ENCODE measurements around the gene AGL.

AGL gene

GRCh38 chr1:99850459-99851291 lies 514 bp downstream of the AGL start:
- peak overlapping the region; percentile 90 for H4K91ac ChIP-seq (ENCODE audit: low read depth, low read length)
- H3K4me3 ChIP-seq (ENCODE audit: low read depth, low read length) = peak overlapping the region; percentile 93
- peaks cover 5% of the 10 kb centered on the region for H3K79me2 ChIP-seq (ENCODE audit: control insufficient read depth, insufficient read depth, low read length, poor library complexity)
- H3K79me1 ChIP-seq (ENCODE audit: low read length) = peaks cover 7% of the 10 kb centered on the region
- peak overlapping the region; percentile 61 for H3K4ac ChIP-seq (ENCODE audit: low read depth, low read length)
- no peaks in the 10 kb centered on the region for H3K4me1 ChIP-seq (ENCODE audit: control insufficient read depth in 1 of 2, insufficient read depth in 2 of 2, low read length in 2 of 2)
- peak overlapping the region; percentile 96 for H3K9ac ChIP-seq (ENCODE audit: low read length)
- H3K4me2 ChIP-seq (ENCODE audit: low read length) = peak overlapping the region; percentile 99
- H3K27ac ChIP-seq (ENCODE audit: low read depth, low read length) = peak overlapping the region; percentile 91
- H2AFZ ChIP-seq (ENCODE audit: insufficient read depth, low read length, poor library complexity) = peak overlapping the region; percentile 87
- H4K12ac ChIP-seq (ENCODE audit: low read depth, low read length) = peak overlapping the region; percentile 72
- no CpG with 5 or more reads among the region's 15 CpGs for WGBS (ENCODE audit: extremely low coverage, insufficient coverage, insufficient read length)
- H2BK12ac ChIP-seq (ENCODE audit: low read length) = peak overlapping the region; percentile 33
- peak overlapping the region; percentile 70 for H3K18ac ChIP-seq (ENCODE audit: low read length)
- H2BK5ac ChIP-seq (ENCODE audit: low read depth, low read length, poor library complexity) = peak overlapping the region; percentile 55
- DNase-seq = no peak
- no peaks in the 10 kb centered on the region for H3K9me3 ChIP-seq (ENCODE audit: insufficient read depth, low read depth, low read length)
- no peaks in the 10 kb centered on the region for H3K27me3 ChIP-seq (ENCODE audit: insufficient read depth, low read length)
- no peak overlapping the region for H3K23ac ChIP-seq (ENCODE audit: low read length)
- H4K8ac ChIP-seq (ENCODE audit: low read depth, low read length) = peak overlapping the region; percentile 94
- H2BK120ac ChIP-seq (ENCODE audit: insufficient read depth, low read length, poor library complexity) = peak overlapping the region; percentile 79
- no peak overlapping the region for H2AK5ac ChIP-seq (ENCODE audit: low read length)
- peaks cover 3 to 5% of the 10 kb centered on the region in 2 experiments for H3K36me3 ChIP-seq (ENCODE audit: control insufficient read depth in 1 of 2, insufficient read depth in 2 of 2, low read length in 2 of 2)
- H3K14ac ChIP-seq (ENCODE audit: low read length) = peak overlapping the region; percentile 85

DNA sequence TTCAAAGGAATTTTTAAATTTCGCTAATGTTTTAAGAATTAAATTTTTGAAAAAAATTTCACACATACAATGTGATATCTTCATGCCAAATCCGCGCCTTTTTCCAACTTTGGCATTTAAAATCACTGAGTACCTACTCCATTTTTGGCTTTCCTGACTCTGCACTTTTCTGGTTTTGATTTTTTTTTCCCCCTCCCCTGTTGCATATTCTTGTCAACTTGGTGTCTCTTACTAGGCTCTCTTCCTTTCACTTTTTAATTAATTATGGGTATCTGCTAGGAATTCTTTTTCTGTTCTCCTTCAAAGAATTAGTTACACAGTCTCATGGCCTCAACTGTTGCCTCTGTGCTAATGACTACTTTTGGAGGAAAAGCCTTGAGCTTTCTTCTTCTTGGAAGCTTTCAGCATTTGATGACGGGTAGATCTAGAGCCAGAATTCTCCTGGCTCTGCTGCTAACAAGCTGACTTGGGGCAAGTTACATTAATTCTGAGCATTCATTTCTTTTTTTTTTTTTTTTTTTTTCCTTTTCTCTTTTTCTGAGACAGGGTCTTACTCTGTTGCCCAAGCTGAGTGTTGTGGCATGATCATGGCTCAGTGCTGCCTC lies 1.8 kb downstream of the AGL start:
- no peak overlapping the region for H3K14ac ChIP-seq (ENCODE audit: low read length)
- H3K27ac ChIP-seq (ENCODE audit: low read depth, low read length) = no peak overlapping the region
- peaks cover 3 to 5% of the 10 kb centered on the region in 2 experiments for H3K36me3 ChIP-seq (ENCODE audit: control insufficient read depth in 1 of 2, insufficient read depth in 2 of 2, low read length in 2 of 2)
- no peak overlapping the region for H2AFZ ChIP-seq (ENCODE audit: insufficient read depth, low read length, poor library complexity)
- H3K79me1 ChIP-seq (ENCODE audit: low read length) = peaks cover 7% of the 10 kb centered on the region
- no peak overlapping the region for H3K4ac ChIP-seq (ENCODE audit: low read depth, low read length)
- no peak overlapping the region for H2BK5ac ChIP-seq (ENCODE audit: low read depth, low read length, poor library complexity)
- H3K4me1 ChIP-seq (ENCODE audit: control insufficient read depth in 1 of 2, insufficient read depth in 2 of 2, low read length in 2 of 2) = no peaks in the 10 kb centered on the region
- no peak overlapping the region for H2BK120ac ChIP-seq (ENCODE audit: insufficient read depth, low read length, poor library complexity)
- no peak overlapping the region for H3K4me3 ChIP-seq (ENCODE audit: low read depth, low read length)
- no peaks in the 10 kb centered on the region for H3K9me3 ChIP-seq (ENCODE audit: insufficient read depth, low read depth, low read length)
- no peak overlapping the region for H3K23ac ChIP-seq (ENCODE audit: low read length)
- no peak overlapping the region for H2BK12ac ChIP-seq (ENCODE audit: low read length)
- H3K9ac ChIP-seq (ENCODE audit: low read length) = no peak overlapping the region
- no peaks in the 10 kb centered on the region for H3K27me3 ChIP-seq (ENCODE audit: insufficient read depth, low read length)
- no peak overlapping the region for H3K4me2 ChIP-seq (ENCODE audit: low read length)
- WGBS (ENCODE audit: extremely low coverage, insufficient coverage, insufficient read length) = no CpG with 5 or more reads among the region's 4 CpGs
- H4K12ac ChIP-seq (ENCODE audit: low read depth, low read length) = no peak overlapping the region
- DNase-seq = no peak
- H4K91ac ChIP-seq (ENCODE audit: low read depth, low read length) = no peak overlapping the region
- H3K18ac ChIP-seq (ENCODE audit: low read length) = no peak overlapping the region
- no peak overlapping the region for H2AK5ac ChIP-seq (ENCODE audit: low read length)
- no peak overlapping the region for H4K8ac ChIP-seq (ENCODE audit: low read depth, low read length)
- peaks cover 5% of the 10 kb centered on the region for H3K79me2 ChIP-seq (ENCODE audit: control insufficient read depth, insufficient read depth, low read length, poor library complexity)

DNA sequence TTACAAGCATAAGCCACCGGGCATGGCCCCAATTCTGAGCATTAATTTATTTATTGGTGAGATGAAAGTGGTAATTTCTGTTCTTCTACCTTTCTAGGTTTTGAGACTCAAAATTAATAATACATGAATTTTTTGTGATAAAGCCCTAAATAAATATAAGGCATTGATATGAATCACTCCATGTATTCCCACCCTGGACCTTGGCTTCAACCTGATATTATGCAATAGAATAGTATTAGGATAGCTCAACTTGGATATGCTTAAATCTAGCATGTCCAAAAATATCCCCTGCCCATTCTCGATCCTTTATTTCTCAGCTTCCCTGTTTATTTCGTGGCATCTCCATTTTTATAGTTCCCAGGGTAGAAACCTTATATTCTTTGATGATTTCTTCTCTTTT lies 2.5 kb downstream of the AGL start:
- H2AK5ac ChIP-seq (ENCODE audit: low read length) = no peak overlapping the region
- H2BK12ac ChIP-seq (ENCODE audit: low read length) = no peak overlapping the region
- H4K12ac ChIP-seq (ENCODE audit: low read depth, low read length) = no peak overlapping the region
- H3K79me1 ChIP-seq (ENCODE audit: low read length) = peaks cover 7% of the 10 kb centered on the region
- H4K91ac ChIP-seq (ENCODE audit: low read depth, low read length) = no peak overlapping the region
- no peak overlapping the region for H3K27ac ChIP-seq (ENCODE audit: low read depth, low read length)
- H3K14ac ChIP-seq (ENCODE audit: low read length) = no peak overlapping the region
- no CpG with 5 or more reads among the region's 3 CpGs for WGBS (ENCODE audit: extremely low coverage, insufficient coverage, insufficient read length)
- H3K4ac ChIP-seq (ENCODE audit: low read depth, low read length) = no peak overlapping the region
- H3K79me2 ChIP-seq (ENCODE audit: control insufficient read depth, insufficient read depth, low read length, poor library complexity) = peaks cover 5% of the 10 kb centered on the region
- no peaks in the 10 kb centered on the region for H3K27me3 ChIP-seq (ENCODE audit: insufficient read depth, low read length)
- no peak overlapping the region for H3K18ac ChIP-seq (ENCODE audit: low read length)
- no peak overlapping the region for H3K4me3 ChIP-seq (ENCODE audit: low read depth, low read length)
- H2BK120ac ChIP-seq (ENCODE audit: insufficient read depth, low read length, poor library complexity) = no peak overlapping the region
- H3K23ac ChIP-seq (ENCODE audit: low read length) = no peak overlapping the region
- peaks cover 3 to 5% of the 10 kb centered on the region in 2 experiments for H3K36me3 ChIP-seq (ENCODE audit: control insufficient read depth in 1 of 2, insufficient read depth in 2 of 2, low read length in 2 of 2)
- H2AFZ ChIP-seq (ENCODE audit: insufficient read depth, low read length, poor library complexity) = no peak overlapping the region
- H3K4me2 ChIP-seq (ENCODE audit: low read length) = no peak overlapping the region
- no peaks in the 10 kb centered on the region for H3K4me1 ChIP-seq (ENCODE audit: control insufficient read depth in 1 of 2, insufficient read depth in 2 of 2, low read length in 2 of 2)
- no peak overlapping the region for H4K8ac ChIP-seq (ENCODE audit: low read depth, low read length)
- H3K9me3 ChIP-seq (ENCODE audit: insufficient read depth, low read depth, low read length) = no peaks in the 10 kb centered on the region
- DNase-seq = no peak
- H3K9ac ChIP-seq (ENCODE audit: low read length) = no peak overlapping the region
- H2BK5ac ChIP-seq (ENCODE audit: low read depth, low read length, poor library complexity) = no peak overlapping the region

DNA sequence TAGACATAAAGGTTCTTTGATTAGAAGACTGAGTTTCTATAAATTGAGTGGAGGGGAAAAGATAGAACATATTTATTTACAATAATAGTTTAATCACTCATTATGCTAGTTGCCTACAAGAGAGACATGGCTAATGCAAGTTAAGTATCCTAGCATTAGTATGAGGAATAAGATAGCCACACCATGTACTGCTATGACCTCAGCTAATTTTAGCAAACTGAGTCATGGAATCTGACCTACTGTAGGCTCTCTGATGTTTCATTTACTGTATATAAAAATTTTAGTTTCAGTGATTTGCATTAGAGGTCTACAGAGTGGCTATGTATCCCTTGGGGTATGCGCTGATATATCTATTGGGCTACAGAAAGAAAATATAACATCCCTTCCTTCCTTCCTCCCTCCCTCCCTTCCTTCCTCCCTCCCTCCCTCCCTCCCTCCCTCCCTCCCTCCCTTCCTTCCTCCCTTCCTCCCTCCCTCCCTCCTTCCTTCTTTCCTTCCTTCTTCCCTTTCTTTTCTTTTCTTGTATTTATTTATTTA lies 5.8 kb downstream of the AGL start:
- H3K79me1 ChIP-seq (ENCODE audit: low read length) = no peaks in the 10 kb centered on the region
- no peak overlapping the region for H2BK12ac ChIP-seq (ENCODE audit: low read length)
- no peak overlapping the region for H2AFZ ChIP-seq (ENCODE audit: insufficient read depth, low read length, poor library complexity)
- H3K4me2 ChIP-seq (ENCODE audit: low read length) = no peak overlapping the region
- H3K23ac ChIP-seq (ENCODE audit: low read length) = no peak overlapping the region
- no peak overlapping the region for H3K4ac ChIP-seq (ENCODE audit: low read depth, low read length)
- H4K12ac ChIP-seq (ENCODE audit: low read depth, low read length) = no peak overlapping the region
- H4K91ac ChIP-seq (ENCODE audit: low read depth, low read length) = no peak overlapping the region
- no peak overlapping the region for H3K14ac ChIP-seq (ENCODE audit: low read length)
- H3K18ac ChIP-seq (ENCODE audit: low read length) = no peak overlapping the region
- H3K9me3 ChIP-seq (ENCODE audit: insufficient read depth, low read depth, low read length) = no peaks in the 10 kb centered on the region
- H2BK5ac ChIP-seq (ENCODE audit: low read depth, low read length, poor library complexity) = no peak overlapping the region
- no peak overlapping the region for H2AK5ac ChIP-seq (ENCODE audit: low read length)
- peaks cover 3 to 7% of the 10 kb centered on the region in 2 experiments for H3K36me3 ChIP-seq (ENCODE audit: control insufficient read depth in 1 of 2, insufficient read depth in 2 of 2, low read length in 2 of 2)
- H3K4me3 ChIP-seq (ENCODE audit: low read depth, low read length) = no peak overlapping the region
- DNase-seq = no peak
- H3K79me2 ChIP-seq (ENCODE audit: control insufficient read depth, insufficient read depth, low read length, poor library complexity) = no peaks in the 10 kb centered on the region
- H2BK120ac ChIP-seq (ENCODE audit: insufficient read depth, low read length, poor library complexity) = no peak overlapping the region
- H4K8ac ChIP-seq (ENCODE audit: low read depth, low read length) = no peak overlapping the region
- no CpG with 5 or more reads among the region's 1 CpG for WGBS (ENCODE audit: extremely low coverage, insufficient coverage, insufficient read length)
- H3K9ac ChIP-seq (ENCODE audit: low read length) = no peak overlapping the region
- no peaks in the 10 kb centered on the region for H3K4me1 ChIP-seq (ENCODE audit: control insufficient read depth in 1 of 2, insufficient read depth in 2 of 2, low read length in 2 of 2)
- H3K27ac ChIP-seq (ENCODE audit: low read depth, low read length) = no peak overlapping the region
- H3K27me3 ChIP-seq (ENCODE audit: insufficient read depth, low read length) = no peaks in the 10 kb centered on the region
